ENCODE measurements around the gene SVIL. TPM values are rescaled to one million over a fixed set of nuclear protein-coding genes. Genes with fewer than 3 reads are reported as not detected.
"Not testable (repeated sequence)": the region's sequence is repeated elsewhere in the genome, so short reads cannot be mapped to it uniquely, and the experiment has no call there.

SVIL gene
- total and polyA plus RNA-seq, 2 donors (not counting 1 experiment from before 2014, with no cell fraction given): 0.74 to 0.88 TPM

DNA sequence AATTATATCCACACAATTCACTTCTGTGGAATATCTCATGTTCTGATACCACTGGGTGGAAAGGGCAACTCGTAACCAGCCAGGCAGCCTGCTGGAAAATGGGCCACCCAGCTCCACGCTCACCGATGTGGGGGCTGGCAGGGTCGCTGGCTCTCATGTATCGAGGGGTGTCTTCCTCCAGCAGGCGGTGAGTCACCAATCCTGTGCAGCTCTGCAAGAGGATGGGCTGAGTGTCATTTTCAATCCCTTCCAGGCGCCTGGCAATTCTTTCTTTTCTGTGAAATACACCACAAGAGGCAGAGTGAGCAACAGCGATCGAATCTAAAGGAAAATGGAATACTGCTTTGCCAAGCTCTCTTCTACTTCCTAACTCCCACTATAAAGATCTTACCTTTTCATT is 80.1 kb downstream of the SVIL start:
- Mint-ChIP-seq H3K4me3 (no peak overlapping the region), H3K27me3 (no peaks in the 10 kb centered on the region)
- no peak for DNase-seq

DNA sequence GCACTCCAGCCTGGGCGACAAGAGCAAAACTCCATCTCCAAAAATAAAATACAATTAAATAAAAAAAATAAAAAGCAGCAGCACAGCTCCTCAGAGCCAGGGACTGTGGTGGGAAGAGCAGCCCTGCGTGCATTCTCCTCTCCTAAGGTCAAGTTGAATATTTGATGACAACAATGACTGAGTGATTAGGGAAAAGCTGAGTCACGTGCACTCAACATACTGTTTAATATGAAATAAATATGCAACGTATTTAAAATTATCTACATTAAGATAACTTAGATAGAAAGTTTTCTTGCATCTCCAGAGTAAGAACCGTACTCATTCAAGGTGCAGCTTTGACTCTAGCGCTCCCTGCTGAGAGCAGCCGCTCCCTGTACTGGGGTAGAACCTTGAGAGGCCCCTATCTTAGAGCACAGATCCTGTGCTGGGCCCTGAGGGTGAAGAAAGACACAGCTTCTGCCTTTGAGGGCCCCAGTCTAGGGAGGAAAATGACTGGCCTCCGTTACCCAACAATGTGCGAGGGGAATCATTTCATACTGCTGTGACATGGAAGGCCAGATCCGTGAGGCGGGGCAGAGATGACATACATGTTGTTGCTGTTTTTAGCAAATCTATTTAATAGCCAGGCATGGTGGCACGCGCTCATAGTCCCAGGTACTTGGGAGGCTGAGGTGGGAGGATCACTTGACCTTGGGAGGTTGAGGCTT is 81.1 kb downstream of the SVIL start:
- Mint-ChIP-seq H3K4me1 (no peaks in the 10 kb centered on the region), H3K4me3 (no peak overlapping the region), H3K27ac (no peak overlapping the region), H3K27me3 (no peaks in the 10 kb centered on the region), H3K9me3 (ENCODE audit: insufficient read depth) (no peaks in the 10 kb centered on the region)
- no peak for DNase-seq
- ChIA-PET POLR2A (no interaction called here), CTCF (interaction anchor here (0.8 kb wide), 1 partner anchor 18 kb away, joined by 4 read pairs; no protein-coding TSS in a partner anchor)
- H3K27me3 ChIP-seq (replicated peaks in 1 of 4; ENCODE audit: control extremely low read depth in 1 of 4, control insufficient read depth in 3 of 4, insufficient read depth in 4 of 4, low read length in 3 of 4): no peaks in the 10 kb centered on the region
- no peaks in the 10 kb centered on the region for H3K9me3 ChIP-seq (ENCODE audit: control extremely low read depth in 1 of 3, control insufficient read depth in 2 of 3, insufficient read depth in 1 of 3, low read length in 2 of 3)
- H2AFZ ChIP-seq (ENCODE audit: insufficient read depth, low read depth, low read length, poor library complexity, severe bottlenecking): no peak overlapping the region
- H3K27ac ChIP-seq (ENCODE audit: low read length in 2 of 2): no peak overlapping the region
- no peak overlapping the region for H3K9ac ChIP-seq (ENCODE audit: low read length)
- no peaks in the 10 kb centered on the region for H3K4me1 ChIP-seq (ENCODE audit: control insufficient read depth in 2 of 2, insufficient read depth in 2 of 2, low read length in 2 of 2)
- no peak for ATAC-seq (ENCODE audit: low read depth)
- no peaks in the 10 kb centered on the region for H3K79me2 ChIP-seq (ENCODE audit: control insufficient read depth, insufficient read depth, low read length)
- no peaks in the 10 kb centered on the region for H3K36me3 ChIP-seq (replicated peaks in 1 of 2; ENCODE audit: control extremely low read depth in 1 of 2, control insufficient read depth in 1 of 2, extremely low read depth in 1 of 2, insufficient read depth in 2 of 2, low read length in 1 of 2)
- no peak overlapping the region for H3K4me3 ChIP-seq (ENCODE audit: control extremely low read depth in 1 of 5, extremely low read depth in 1 of 5, insufficient read depth in 1 of 5, low read depth in 2 of 5, low read length in 4 of 5)
- WGBS (ENCODE audit: insufficient coverage): 88% methylated on average over 9 of the region's 13 CpGs
- TF ChIP-seq, protein P1, sequence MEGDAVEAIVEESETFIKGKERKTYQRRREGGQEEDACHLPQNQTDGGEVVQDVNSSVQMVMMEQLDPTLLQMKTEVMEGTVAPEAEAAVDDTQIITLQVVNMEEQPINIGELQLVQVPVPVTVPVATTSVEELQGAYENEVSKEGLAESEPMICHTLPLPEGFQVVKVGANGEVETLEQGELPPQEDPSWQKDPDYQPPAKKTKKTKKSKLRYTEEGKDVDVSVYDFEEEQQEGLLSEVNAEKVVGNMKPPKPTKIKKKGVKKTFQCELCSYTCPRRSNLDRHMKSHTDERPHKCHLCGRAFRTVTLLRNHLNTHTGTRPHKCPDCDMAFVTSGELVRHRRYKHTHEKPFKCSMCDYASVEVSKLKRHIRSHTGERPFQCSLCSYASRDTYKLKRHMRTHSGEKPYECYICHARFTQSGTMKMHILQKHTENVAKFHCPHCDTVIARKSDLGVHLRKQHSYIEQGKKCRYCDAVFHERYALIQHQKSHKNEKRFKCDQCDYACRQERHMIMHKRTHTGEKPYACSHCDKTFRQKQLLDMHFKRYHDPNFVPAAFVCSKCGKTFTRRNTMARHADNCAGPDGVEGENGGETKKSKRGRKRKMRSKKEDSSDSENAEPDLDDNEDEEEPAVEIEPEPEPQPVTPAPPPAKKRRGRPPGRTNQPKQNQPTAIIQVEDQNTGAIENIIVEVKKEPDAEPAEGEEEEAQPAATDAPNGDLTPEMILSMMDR (IDR thresholded peaks at IDR 0.05): no peak
- intact Hi-C loops (cut with micrococcal nuclease): no loop called here
- no peaks in the 10 kb centered on the region for H4K20me1 ChIP-seq (ENCODE audit: control insufficient read depth, insufficient read depth, low read length, poor library complexity, severe bottlenecking)
- no peak overlapping the region for H3K4me2 ChIP-seq (replicated peaks; ENCODE audit: low read depth, low read length, poor library complexity, severe bottlenecking)

More for the DNA sequence above, 80.1 kb downstream of the SVIL start:
- Histone ChIP-seq H3K4me2 (replicated peaks; ENCODE audit: low read depth, low read length, poor library complexity, severe bottlenecking) (no peak overlapping the region), H3K9me3 (ENCODE audit: control extremely low read depth in 1 of 3, control insufficient read depth in 2 of 3, insufficient read depth in 1 of 3, low read length in 2 of 3) (no peaks in the 10 kb centered on the region), H3K27me3 (replicated peaks in 1 of 4; ENCODE audit: control extremely low read depth in 1 of 4, control insufficient read depth in 3 of 4, insufficient read depth in 4 of 4, low read length in 3 of 4) (no peaks in the 10 kb centered on the region), H3K4me3 (ENCODE audit: control extremely low read depth in 1 of 5, extremely low read depth in 1 of 5, insufficient read depth in 1 of 5, low read depth in 2 of 5, low read length in 4 of 5) (no peak overlapping the region), H3K79me2 (ENCODE audit: control insufficient read depth, insufficient read depth, low read length) (no peaks in the 10 kb centered on the region), H3K9ac (ENCODE audit: low read length) (no peak overlapping the region), H4K20me1 (ENCODE audit: control insufficient read depth, insufficient read depth, low read length, poor library complexity, severe bottlenecking) (no peaks in the 10 kb centered on the region), H3K4me1 (ENCODE audit: control insufficient read depth in 2 of 2, insufficient read depth in 2 of 2, low read length in 2 of 2) (no peaks in the 10 kb centered on the region), H3K36me3 (replicated peaks in 1 of 2; ENCODE audit: control extremely low read depth in 1 of 2, control insufficient read depth in 1 of 2, extremely low read depth in 1 of 2, insufficient read depth in 2 of 2, low read length in 1 of 2) (no peaks in the 10 kb centered on the region), H2AFZ (ENCODE audit: insufficient read depth, low read depth, low read length, poor library complexity, severe bottlenecking) (no peak overlapping the region), H3K27ac (ENCODE audit: low read length in 2 of 2) (no peak overlapping the region)
- intact Hi-C loops (cut with micrococcal nuclease): no loop called here
- CTCF ChIA-PET: no interaction called here
- Mint-ChIP-seq H3K9me3 (ENCODE audit: insufficient read depth) (no peaks in the 10 kb centered on the region), H3K4me1 (no peaks in the 10 kb centered on the region), H3K27ac (no peak overlapping the region)
- POLR2A ChIA-PET: no interaction called here
- WGBS (ENCODE audit: insufficient coverage): 91% methylated on average over 6 of the region's 9 CpGs
- ATAC-seq (ENCODE audit: low read depth): no peak
- no peak for TF ChIP-seq EZH2 (IDR thresholded peaks at IDR 0.05; ENCODE audit: borderline replicate concordance, insufficient read depth, low read depth, low read length, poor library complexity, severe bottlenecking)
- TF ChIP-seq, protein P1 (IDR thresholded peaks at IDR 0.05): no peak

DNA sequence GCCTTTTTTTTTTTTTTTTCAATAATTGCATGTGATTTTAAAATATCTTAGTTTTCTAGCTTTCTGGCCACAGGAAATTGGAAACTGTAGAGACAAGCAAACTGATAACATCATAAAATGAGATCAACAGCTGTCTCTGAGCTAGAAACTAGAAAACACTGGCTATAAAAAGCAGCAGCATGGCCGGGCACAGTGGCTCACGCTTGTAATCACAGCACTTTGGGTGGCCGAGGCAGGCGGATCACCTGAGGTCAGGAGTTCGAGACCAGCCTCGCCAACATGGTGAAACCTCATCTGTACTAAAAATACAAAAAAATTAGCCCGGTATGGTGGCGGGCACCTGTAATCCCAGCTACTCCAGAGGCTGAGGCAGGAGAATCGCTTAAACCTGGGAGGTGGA is 81.7 kb downstream of the SVIL start:
- DNase-seq; H3K4me1 ChIP-seq (ENCODE audit: control insufficient read depth in 2 of 2, insufficient read depth in 2 of 2, low read length in 2 of 2); H3K4me2 ChIP-seq (replicated peaks; ENCODE audit: low read depth, low read length, poor library complexity, severe bottlenecking); H2AFZ ChIP-seq (ENCODE audit: insufficient read depth, low read depth, low read length, poor library complexity, severe bottlenecking); H3K9me3 ChIP-seq (ENCODE audit: control extremely low read depth in 1 of 3, control insufficient read depth in 2 of 3, insufficient read depth in 1 of 3, low read length in 2 of 3); H3K4me1 Mint-ChIP-seq; ATAC-seq (ENCODE audit: low read depth); H3K27ac ChIP-seq (ENCODE audit: low read length in 2 of 2); H3K27ac Mint-ChIP-seq; H3K36me3 ChIP-seq (replicated peaks in 1 of 2; ENCODE audit: control extremely low read depth in 1 of 2, control insufficient read depth in 1 of 2, extremely low read depth in 1 of 2, insufficient read depth in 2 of 2, low read length in 1 of 2); H3K9ac ChIP-seq (ENCODE audit: low read length); H3K9me3 Mint-ChIP-seq (ENCODE audit: insufficient read depth); POLR2A ChIA-PET; H3K27me3 Mint-ChIP-seq; H4K20me1 ChIP-seq (ENCODE audit: control insufficient read depth, insufficient read depth, low read length, poor library complexity, severe bottlenecking); intact Hi-C loops (cut with micrococcal nuclease); H3K4me3 Mint-ChIP-seq; H3K79me2 ChIP-seq (ENCODE audit: control insufficient read depth, insufficient read depth, low read length); H3K27me3 ChIP-seq (replicated peaks in 1 of 4; ENCODE audit: control extremely low read depth in 1 of 4, control insufficient read depth in 3 of 4, insufficient read depth in 4 of 4, low read length in 3 of 4); H3K4me3 ChIP-seq (ENCODE audit: control extremely low read depth in 1 of 5, extremely low read depth in 1 of 5, insufficient read depth in 1 of 5, low read depth in 2 of 5, low read length in 4 of 5): not testable (repeated sequence)
- CTCF ChIA-PET: interaction anchor here (0.8 kb wide), 1 partner anchor 19 kb away, joined by 4 read pairs; no protein-coding TSS in a partner anchor
- WGBS (ENCODE audit: insufficient coverage): 98% methylated on average over 7 of the region's 9 CpGs
